SK-N-SH (cell line): ENCODE results near the gene C5orf58. TPM values are rescaled to one million over a fixed set of nuclear protein-coding genes. Genes with fewer than 3 reads are reported as not detected.

Experiments used
- CTCF ChIA-PET: fragments of 300-600, 350-600 bp; formaldehyde crosslinking; extraction: SDS; loops from one replicate; lab custom pipeline; 2021; lab: Yijun Ruan, JAX
- POLR2A ChIA-PET: fragments of 350-600 bp; sonication (Branson Sonifier 250); formaldehyde crosslinking; extraction: SDS; loops from one replicate; lab custom pipeline; 2020; ENCODE audit warnings: antibody characterized with exemption, inconsistent platforms; lab: Yijun Ruan, JAX
- DNase-seq: peaks from one replicate; pipeline ENCODE4 v3.0.0; 2012
- H2AFZ ChIP-seq: fragments of 200-600 bp; sonication (generic); 2 replicates; pipeline ENCODE4 v1.8.1; 2016; ENCODE audit warnings: antibody characterized with exemption, mild to moderate bottlenecking, low read depth
- H3F3A ChIP-seq: fragments of 200-600 bp; sonication (generic); replicated peaks from 2 replicates; pipeline ENCODE3; 2016; ENCODE audit warnings: antibody characterized with exemption, mild to moderate bottlenecking; ENCODE audit not compliant: insufficient read depth
- H3K27ac ChIP-seq, 2 experiments: fragments of 200-500 bp in 1 of 2; fragments of 200-600 bp in 1 of 2; sonication (Bioruptor generic) in 1 of 2; sonication (generic), shearing (Covaris generic) in 1 of 2; 2 replicates each; pipeline versions ENCODE4 v1.5.1 to v1.6.1; 2014 to 2016; ENCODE audit warnings: low read depth in 2 of 2, inconsistent platforms in 1 of 2, low read length in 1 of 2, mild to moderate bottlenecking in 1 of 2, mixed read lengths in 1 of 2
- H3K27me3 ChIP-seq: fragments of 200-600 bp; sonication (generic), shearing (Covaris generic); 2 replicates; pipeline ENCODE4 v1.6.1; 2016; ENCODE audit warnings: mixed run types; ENCODE audit not compliant: insufficient read depth
- H3K36me3 ChIP-seq, 2 experiments: fragments of 200-500 bp in 1 of 2; fragments of 200-600 bp in 1 of 2; sonication (Bioruptor generic) in 1 of 2; sonication (generic) in 1 of 2; replicated peaks in 1 of 2; 2 replicates each; pipeline versions ENCODE3 to v1.5.1; 2014 to 2016; ENCODE audit warnings: low read length in 1 of 2, mild to moderate bottlenecking in 1 of 2; ENCODE audit not compliant: insufficient read depth in 2 of 2, control insufficient read depth in 1 of 2
- H3K4me1 ChIP-seq, 2 experiments: fragments of 200-500 bp in 1 of 2; fragments of 200-600 bp in 1 of 2; sonication (Bioruptor generic) in 1 of 2; sonication (generic), shearing (Covaris generic) in 1 of 2; 2 replicates each; pipeline versions ENCODE4 v1.5.1 to v1.6.1; 2014 to 2016; ENCODE audit warnings: low read depth in 1 of 2, low read length in 1 of 2, mixed run types in 1 of 2; ENCODE audit not compliant: insufficient read depth in 2 of 2, control insufficient read depth in 1 of 2
- H3K4me2 ChIP-seq: fragments of 200-600 bp; sonication (generic), shearing (Covaris generic); 2 replicates; pipeline ENCODE4 v1.6.1; 2017; ENCODE audit warnings: mixed run types
- H3K4me3 ChIP-seq, 2 experiments: fragments of 200-500 bp in 1 of 2; fragments of 200-600 bp in 1 of 2; sonication (Bioruptor generic) in 1 of 2; sonication (generic), shearing (Covaris generic) in 1 of 2; 2 replicates each; pipeline versions ENCODE4 v1.5.1 to v1.8.1; 2014 to 2016; ENCODE audit warnings: low read depth in 2 of 2, inconsistent platforms in 1 of 2, low read length in 1 of 2, mild to moderate bottlenecking in 1 of 2, mixed read lengths in 1 of 2, moderate library complexity in 1 of 2
- H3K79me2 ChIP-seq: fragments of 200-600 bp; sonication (generic); 2 replicates; pipeline ENCODE4 v1.8.1; 2017; ENCODE audit warnings: mild to moderate bottlenecking; ENCODE audit not compliant: insufficient read depth
- H3K9ac ChIP-seq: fragments of 200-600 bp; sonication (generic); 2 replicates; pipeline ENCODE4 v1.6.1; 2017; ENCODE audit warnings: mixed run types
- H3K9me2 ChIP-seq: fragments of 200-600 bp; sonication (generic); 2 replicates; pipeline ENCODE4 v1.6.1; 2017; ENCODE audit warnings: mixed run types
- H3K9me3 ChIP-seq: fragments of 200-600 bp; sonication (generic); 2 replicates; pipeline ENCODE4 v1.6.1; 2017; ENCODE audit warnings: mixed run types, mild to moderate bottlenecking, moderate library complexity
- H4K20me1 ChIP-seq: fragments of 200-600 bp; sonication (generic); 2 replicates; pipeline ENCODE4 v1.6.1; 2017; ENCODE audit warnings: mild to moderate bottlenecking, mixed run types; ENCODE audit not compliant: insufficient read depth
- CHD2 ChIP-seq: fragments of 150-350 bp; IDR thresholded peaks from 2 replicates; pipeline ENCODE4 v1.6.1; 2018; ENCODE audit warnings: low read length; ENCODE audit not compliant: partially characterized antibody
- EP300 ChIP-seq, 2 experiments: IDR thresholded peaks; 2 replicates each; pipeline versions ENCODE4 v1.4.0 to v1.6.1; 2012; ENCODE audit warnings: borderline replicate concordance in 1 of 2, low read depth in 1 of 2, low read length in 1 of 2
- EZH2phosphoT487 ChIP-seq: fragments of 200-600 bp; sonication (generic); IDR thresholded peaks from 2 replicates; pipeline ENCODE4 v1.6.1; 2017; ENCODE audit warnings: low read depth, mixed run types, mild to moderate bottlenecking, antibody characterized with exemption, moderate library complexity, borderline replicate concordance
- FOXM1 ChIP-seq: IDR thresholded peaks from 2 replicates; pipeline ENCODE4 v1.4.0; 2012; ENCODE audit warnings: low read depth, mild to moderate bottlenecking
- GABPA ChIP-seq: IDR thresholded peaks from 2 replicates; pipeline ENCODE4 v1.4.0; 2012; ENCODE audit warnings: low read depth, mild to moderate bottlenecking
- MEF2A ChIP-seq: IDR thresholded peaks from 2 replicates; pipeline ENCODE4 v1.4.0; 2012; ENCODE audit warnings: low read depth, borderline replicate concordance
- MXI1 ChIP-seq: IDR thresholded peaks from 2 replicates; pipeline ENCODE4 v1.6.1; 2012; ENCODE audit warnings: mild to moderate bottlenecking, low read depth, low read length, improper control_type of control experiment
- NRF1 ChIP-seq: IDR thresholded peaks from 2 replicates; pipeline ENCODE4 v1.6.1; 2012; ENCODE audit warnings: low read depth, mild to moderate bottlenecking, low read length
- RAD21 ChIP-seq: IDR thresholded peaks from 2 replicates; pipeline ENCODE4 v1.6.1; 2012; ENCODE audit warnings: mild to moderate bottlenecking, low read length
- RCOR1 ChIP-seq: fragments of 150-350 bp; IDR thresholded peaks from 2 replicates; pipeline ENCODE4 v1.6.1; 2017; ENCODE audit warnings: antibody characterized with exemption, low read length
- RFX5 ChIP-seq: IDR thresholded peaks from 2 replicates; pipeline ENCODE4 v1.6.1; 2012; ENCODE audit warnings: mild to moderate bottlenecking, improper control_type of control experiment, low read length
- SIN3A ChIP-seq: IDR thresholded peaks from 2 replicates; pipeline ENCODE4 v1.6.1; 2012; ENCODE audit warnings: low read depth, mild to moderate bottlenecking, low read length, moderate library complexity, borderline replicate concordance
- TEAD4 ChIP-seq: IDR thresholded peaks from 2 replicates; pipeline ENCODE4 v1.4.0; 2012; ENCODE audit warnings: mild to moderate bottlenecking, borderline replicate concordance; ENCODE audit not compliant: insufficient read depth
- polyA plus RNA-seq, 3 experiments: library from polyadenylated mRNA; depleted of rRNA; stranded (reverse); fragments of >200 nt; gene quantifications; 2 replicates each; pipeline ENCODE4 v1.2.3, GENCODE V29; 2012
- TF ChIP-seq, protein P1 (sequence below): IDR thresholded peaks from 2 replicates; pipeline ENCODE4 v1.4.0; 2012; ENCODE audit warnings: low read depth, borderline replicate concordance
- TF ChIP-seq, protein P2 (sequence below): IDR thresholded peaks from 2 replicates; pipeline ENCODE4 v1.4.0; 2012; ENCODE audit warnings: low read depth, borderline replicate concordance
- TF ChIP-seq, protein P3 (sequence below): fragments of 150-350 bp; IDR thresholded peaks from 2 replicates; pipeline ENCODE4 v1.6.1; 2017; ENCODE audit warnings: antibody characterized with exemption, low read length, low read depth, borderline replicate concordance
- TF ChIP-seq, protein P4 (sequence below): IDR thresholded peaks from 2 replicates; pipeline ENCODE4 v1.4.0; 2012; ENCODE audit warnings: low read depth
- TF ChIP-seq, protein P5 (sequence below): IDR thresholded peaks from 2 replicates; pipeline ENCODE4; 2012
- TF ChIP-seq, protein P6 (sequence below): IDR thresholded peaks from 2 replicates; pipeline ENCODE4 v1.6.1; 2012; ENCODE audit warnings: mild to moderate bottlenecking, low read depth, low read length, moderate library complexity

Gene C5orf58
- polyA plus RNA-seq, 1 of the 3 experiments (the other 2 are of a cell fraction) = not detected

DNA sequence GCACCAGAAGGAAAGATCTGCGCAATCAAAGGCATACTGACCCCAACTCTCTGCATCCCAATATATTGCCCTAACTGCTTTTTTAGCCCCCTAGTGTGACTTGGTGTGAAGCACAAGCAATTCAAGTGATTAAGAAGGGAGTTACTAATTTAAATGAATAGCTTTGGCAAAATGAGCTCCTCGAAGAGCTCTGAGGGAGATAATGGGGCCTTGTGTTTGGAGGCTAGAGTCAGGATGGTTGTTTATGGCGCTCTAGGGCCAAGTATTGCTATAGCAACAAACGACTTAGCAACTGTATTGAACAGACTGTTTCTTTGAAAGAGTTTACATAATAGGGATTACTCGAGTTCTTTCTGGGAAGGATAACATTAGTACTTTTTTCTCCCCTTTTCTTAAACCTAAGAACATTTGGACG lies 11.5 kb upstream of the C5orf58 start (continued):
- no peak for TF ChIP-seq TEAD4
- TF ChIP-seq, protein P1, sequence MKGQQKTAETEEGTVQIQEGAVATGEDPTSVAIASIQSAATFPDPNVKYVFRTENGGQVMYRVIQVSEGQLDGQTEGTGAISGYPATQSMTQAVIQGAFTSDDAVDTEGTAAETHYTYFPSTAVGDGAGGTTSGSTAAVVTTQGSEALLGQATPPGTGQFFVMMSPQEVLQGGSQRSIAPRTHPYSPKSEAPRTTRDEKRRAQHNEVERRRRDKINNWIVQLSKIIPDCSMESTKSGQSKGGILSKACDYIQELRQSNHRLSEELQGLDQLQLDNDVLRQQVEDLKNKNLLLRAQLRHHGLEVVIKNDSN = no peak
- TF ChIP-seq, protein P2, sequence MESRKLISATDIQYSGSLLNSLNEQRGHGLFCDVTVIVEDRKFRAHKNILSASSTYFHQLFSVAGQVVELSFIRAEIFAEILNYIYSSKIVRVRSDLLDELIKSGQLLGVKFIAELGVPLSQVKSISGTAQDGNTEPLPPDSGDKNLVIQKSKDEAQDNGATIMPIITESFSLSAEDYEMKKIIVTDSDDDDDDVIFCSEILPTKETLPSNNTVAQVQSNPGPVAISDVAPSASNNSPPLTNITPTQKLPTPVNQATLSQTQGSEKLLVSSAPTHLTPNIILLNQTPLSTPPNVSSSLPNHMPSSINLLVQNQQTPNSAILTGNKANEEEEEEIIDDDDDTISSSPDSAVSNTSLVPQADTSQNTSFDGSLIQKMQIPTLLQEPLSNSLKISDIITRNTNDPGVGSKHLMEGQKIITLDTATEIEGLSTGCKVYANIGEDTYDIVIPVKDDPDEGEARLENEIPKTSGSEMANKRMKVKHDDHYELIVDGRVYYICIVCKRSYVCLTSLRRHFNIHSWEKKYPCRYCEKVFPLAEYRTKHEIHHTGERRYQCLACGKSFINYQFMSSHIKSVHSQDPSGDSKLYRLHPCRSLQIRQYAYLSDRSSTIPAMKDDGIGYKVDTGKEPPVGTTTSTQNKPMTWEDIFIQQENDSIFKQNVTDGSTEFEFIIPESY = no peak
- TF ChIP-seq, protein P3, sequence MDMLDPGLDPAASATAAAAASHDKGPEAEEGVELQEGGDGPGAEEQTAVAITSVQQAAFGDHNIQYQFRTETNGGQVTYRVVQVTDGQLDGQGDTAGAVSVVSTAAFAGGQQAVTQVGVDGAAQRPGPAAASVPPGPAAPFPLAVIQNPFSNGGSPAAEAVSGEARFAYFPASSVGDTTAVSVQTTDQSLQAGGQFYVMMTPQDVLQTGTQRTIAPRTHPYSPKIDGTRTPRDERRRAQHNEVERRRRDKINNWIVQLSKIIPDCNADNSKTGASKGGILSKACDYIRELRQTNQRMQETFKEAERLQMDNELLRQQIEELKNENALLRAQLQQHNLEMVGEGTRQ = no peak
- TF ChIP-seq FOXM1 = no peak
- no peak for TF ChIP-seq RCOR1

DNA sequence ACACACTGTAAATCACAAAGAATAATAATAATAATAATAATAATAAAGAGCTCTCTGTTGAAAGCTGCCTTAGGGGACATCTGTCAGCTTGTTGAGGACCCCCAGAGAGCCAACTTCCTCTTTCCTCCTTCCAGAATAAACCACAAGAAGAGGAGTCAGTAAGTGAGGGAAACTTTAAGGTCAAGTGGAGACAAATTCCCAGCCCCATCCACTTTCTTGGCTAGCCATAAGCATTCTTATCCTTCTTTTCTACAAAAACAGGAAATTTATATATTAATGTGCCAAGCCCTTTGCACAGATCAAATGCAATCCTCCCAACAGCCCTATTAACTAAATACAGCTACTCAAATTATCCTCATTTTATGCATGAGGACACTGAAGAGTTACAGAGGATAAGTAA lies 9.4 kb upstream of the C5orf58 start:
- POLR2A ChIA-PET = no interaction called here
- no peak overlapping the region for H3K27ac ChIP-seq
- no peak overlapping the region for H2AFZ ChIP-seq
- no peaks in the 10 kb centered on the region for H4K20me1 ChIP-seq
- H3K9me3 ChIP-seq = no peaks in the 10 kb centered on the region
- no peaks in the 10 kb centered on the region for H3K9me2 ChIP-seq
- H3F3A ChIP-seq = peaks cover 9% of the 10 kb centered on the region
- H3K9ac ChIP-seq = no peak overlapping the region
- H3K79me2 ChIP-seq = no peaks in the 10 kb centered on the region
- H3K4me2 ChIP-seq = no peak overlapping the region
- H3K27me3 ChIP-seq = no peaks in the 10 kb centered on the region
- peaks cover 15 to 21% of the 10 kb centered on the region in 2 experiments; a peak in 3 of 4 replicates for H3K4me1 ChIP-seq
- CTCF ChIA-PET = interaction anchor here (1.2 to 11.9 kb wide), 7 partner anchors 123 to 522 kb away, joined by 3 to 257 read pairs (median 6); partner anchors contain the start of gene INSYN2B
- DNase-seq = no peak
- H3K36me3 ChIP-seq = no peaks in the 10 kb centered on the region
- H3K4me3 ChIP-seq = no peak overlapping the region
- TF ChIP-seq EP300 (IDR thresholded peaks at IDR 0.05; ENCODE audit: borderline replicate concordance in 1 of 2, low read depth in 1 of 2, low read length in 1 of 2) (no peak), RAD21 (no peak), RFX5 (no peak), NRF1 (no peak), TEAD4 (no peak), EZH2phosphoT487 (no peak), CHD2 (no peak), GABPA (no peak), SIN3A (no peak), MEF2A (no peak), MXI1 (no peak)
- TF ChIP-seq, protein P4, sequence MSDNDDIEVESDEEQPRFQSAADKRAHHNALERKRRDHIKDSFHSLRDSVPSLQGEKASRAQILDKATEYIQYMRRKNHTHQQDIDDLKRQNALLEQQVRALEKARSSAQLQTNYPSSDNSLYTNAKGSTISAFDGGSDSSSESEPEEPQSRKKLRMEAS = no peak
- TF ChIP-seq, protein P3 = no peak
- TF ChIP-seq, protein P5, sequence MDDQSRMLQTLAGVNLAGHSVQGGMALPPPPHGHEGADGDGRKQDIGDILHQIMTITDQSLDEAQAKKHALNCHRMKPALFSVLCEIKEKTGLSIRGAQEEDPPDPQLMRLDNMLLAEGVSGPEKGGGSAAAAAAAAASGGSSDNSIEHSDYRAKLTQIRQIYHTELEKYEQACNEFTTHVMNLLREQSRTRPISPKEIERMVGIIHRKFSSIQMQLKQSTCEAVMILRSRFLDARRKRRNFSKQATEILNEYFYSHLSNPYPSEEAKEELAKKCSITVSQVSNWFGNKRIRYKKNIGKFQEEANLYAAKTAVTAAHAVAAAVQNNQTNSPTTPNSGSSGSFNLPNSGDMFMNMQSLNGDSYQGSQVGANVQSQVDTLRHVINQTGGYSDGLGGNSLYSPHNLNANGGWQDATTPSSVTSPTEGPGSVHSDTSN = no peak
- TF ChIP-seq, protein P6, sequence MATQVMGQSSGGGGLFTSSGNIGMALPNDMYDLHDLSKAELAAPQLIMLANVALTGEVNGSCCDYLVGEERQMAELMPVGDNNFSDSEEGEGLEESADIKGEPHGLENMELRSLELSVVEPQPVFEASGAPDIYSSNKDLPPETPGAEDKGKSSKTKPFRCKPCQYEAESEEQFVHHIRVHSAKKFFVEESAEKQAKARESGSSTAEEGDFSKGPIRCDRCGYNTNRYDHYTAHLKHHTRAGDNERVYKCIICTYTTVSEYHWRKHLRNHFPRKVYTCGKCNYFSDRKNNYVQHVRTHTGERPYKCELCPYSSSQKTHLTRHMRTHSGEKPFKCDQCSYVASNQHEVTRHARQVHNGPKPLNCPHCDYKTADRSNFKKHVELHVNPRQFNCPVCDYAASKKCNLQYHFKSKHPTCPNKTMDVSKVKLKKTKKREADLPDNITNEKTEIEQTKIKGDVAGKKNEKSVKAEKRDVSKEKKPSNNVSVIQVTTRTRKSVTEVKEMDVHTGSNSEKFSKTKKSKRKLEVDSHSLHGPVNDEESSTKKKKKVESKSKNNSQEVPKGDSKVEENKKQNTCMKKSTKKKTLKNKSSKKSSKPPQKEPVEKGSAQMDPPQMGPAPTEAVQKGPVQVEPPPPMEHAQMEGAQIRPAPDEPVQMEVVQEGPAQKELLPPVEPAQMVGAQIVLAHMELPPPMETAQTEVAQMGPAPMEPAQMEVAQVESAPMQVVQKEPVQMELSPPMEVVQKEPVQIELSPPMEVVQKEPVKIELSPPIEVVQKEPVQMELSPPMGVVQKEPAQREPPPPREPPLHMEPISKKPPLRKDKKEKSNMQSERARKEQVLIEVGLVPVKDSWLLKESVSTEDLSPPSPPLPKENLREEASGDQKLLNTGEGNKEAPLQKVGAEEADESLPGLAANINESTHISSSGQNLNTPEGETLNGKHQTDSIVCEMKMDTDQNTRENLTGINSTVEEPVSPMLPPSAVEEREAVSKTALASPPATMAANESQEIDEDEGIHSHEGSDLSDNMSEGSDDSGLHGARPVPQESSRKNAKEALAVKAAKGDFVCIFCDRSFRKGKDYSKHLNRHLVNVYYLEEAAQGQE = no peak
